HCT116 (cell line): ENCODE measurements around the gene C5orf34. TPM values are rescaled to one million over a fixed set of nuclear protein-coding genes. Genes with fewer than 3 reads are reported as not detected.
"Not testable (repeated sequence)": the region's sequence is repeated elsewhere in the genome, so short reads cannot be mapped to it uniquely, and the experiment has no call there.

Experiments
- ATAC-seq: fragments of 200-7000 bp; cut with Tn5 transposase; 2 replicates; pipeline ENCODE4 v1.9.1; 2020; ENCODE audit warnings: mild to moderate bottlenecking, moderate library complexity
- BruUV-seq: library from RNA; stranded (reverse); fragments of 400-500 nt; replicated peaks from 2 replicates; lab custom pipeline; 2021; lab: Mats Ljungman, UMichigan
- CTCF ChIA-PET: fragments of 300-600 bp; sonication (Branson Sonifier 250); formaldehyde crosslinking; loops from one replicate; lab custom pipeline; 2021; ENCODE audit warnings: antibody characterized with exemption; lab: Charles Lee
- POLR2A ChIA-PET: fragments of 300-600, 350-600 bp; sonication (Branson Sonifier 250); formaldehyde crosslinking; loops from one replicate; lab custom pipeline; 2021; ENCODE audit warnings: antibody characterized with exemption; lab: Charles Lee
- RAD21 ChIA-PET, 2 experiments: fragments of 300-600 bp; sonication (Branson Sonifier 250); formaldehyde crosslinking; loops; one replicate each; lab custom pipeline; 2023; ENCODE audit warnings: low total read pairs in 2 of 2; ENCODE audit not compliant: uncharacterized antibody in 2 of 2, unreplicated experiment in 2 of 2, low non-redundant PET in 1 of 2; lab: Charles Lee
- DNase-seq: peaks from one replicate; pipeline ENCODE4 v3.0.0-alpha.2; 2010; ENCODE audit warnings: low read depth, low spot score
- H2AFZ ChIP-seq: fragments of 200-600 bp; shearing (Covaris generic), sonication (generic); 2 replicates; pipeline ENCODE4 v1.6.1; 2017; ENCODE audit warnings: low read depth, mixed run types, mixed read lengths, antibody characterized with exemption, low read length; ENCODE audit not compliant: poor library complexity, severe bottlenecking
- H3K27ac ChIP-seq: 2 replicates; pipeline ENCODE4 v1.5.1; 2012; ENCODE audit warnings: low read depth, low read length
- H3K27me3 ChIP-seq: fragments of 200-600 bp; sonication (generic); 2 replicates; pipeline ENCODE4 v1.6.1; 2016; ENCODE audit warnings: mixed run types, low read length, mixed read lengths; ENCODE audit not compliant: insufficient read depth
- H3K36me3 ChIP-seq, 2 experiments: fragments of 200-500 bp in 1 of 2; fragments of 200-600 bp in 1 of 2; sonication (Bioruptor generic) in 1 of 2; sonication (generic) in 1 of 2; 2 replicates each; pipeline versions ENCODE4 v1.5.1 to v1.6.1; 2014 to 2016; ENCODE audit warnings: low read length in 2 of 2, inconsistent platforms in 1 of 2, mixed read lengths in 1 of 2, mixed run types in 1 of 2; ENCODE audit not compliant: insufficient read depth in 2 of 2, control insufficient read depth in 1 of 2
- H3K4me1 ChIP-seq, 2 experiments: fragments of 200-600 bp in 1 of 2; sonication (generic) in 1 of 2; 2 replicates each; pipeline versions ENCODE4 v1.5.1 to v1.6.1; 2012 to 2017; ENCODE audit warnings: low read length in 2 of 2, inconsistent platforms in 1 of 2, mild to moderate bottlenecking in 1 of 2, mixed read lengths in 1 of 2, mixed run types in 1 of 2, moderate library complexity in 1 of 2; ENCODE audit not compliant: insufficient read depth in 2 of 2, control insufficient read depth in 1 of 2
- H3K4me2 ChIP-seq: fragments of 200-600 bp; sonication (generic); 2 replicates; pipeline ENCODE4 v1.6.1; 2017; ENCODE audit warnings: mixed run types, low read length, mixed read lengths
- H3K4me3 ChIP-seq, 2 experiments: fragments of 200-600 bp in 1 of 2; sonication (generic) in 1 of 2; replicated peaks in 1 of 2; 2 replicates each; pipeline ENCODE4 v1.5.1; 2011 to 2016; ENCODE audit warnings: low read length in 2 of 2, control low read depth in 1 of 2, low read depth in 1 of 2, mild to moderate bottlenecking in 1 of 2, mixed read lengths in 1 of 2, mixed run types in 1 of 2
- H3K79me2 ChIP-seq: fragments of 200-600 bp; sonication (generic); 2 replicates; pipeline ENCODE4 v1.6.1; 2017; ENCODE audit warnings: mild to moderate bottlenecking, mixed run types, low read length, moderate library complexity, mixed read lengths; ENCODE audit not compliant: insufficient read depth
- H3K9ac ChIP-seq: fragments of 200-600 bp; sonication (generic); 2 replicates; pipeline ENCODE4 v1.6.1; 2016; ENCODE audit warnings: low read length, mixed read lengths
- H3K9me2 ChIP-seq: fragments of 200-600 bp; sonication (generic), shearing (Covaris generic); 2 replicates; pipeline ENCODE4 v1.6.1; 2017; ENCODE audit warnings: mixed run types, mild to moderate bottlenecking, moderate library complexity; ENCODE audit not compliant: insufficient read depth
- H3K9me3 ChIP-seq, 2 experiments: fragments of 200-500 bp in 1 of 2; fragments of 200-600 bp in 1 of 2; sonication (Bioruptor generic) in 1 of 2; sonication (generic) in 1 of 2; 2 replicates each; pipeline ENCODE4 v1.6.1; 2014 to 2017; ENCODE audit warnings: low read length in 2 of 2, mixed read lengths in 2 of 2, inconsistent platforms in 1 of 2, low read depth in 1 of 2, mild to moderate bottlenecking in 1 of 2, mixed run types in 1 of 2, moderate library complexity in 1 of 2; ENCODE audit not compliant: control insufficient read depth in 1 of 2, insufficient read depth in 1 of 2
- H4K20me1 ChIP-seq: fragments of 200-600 bp; sonication (generic), shearing (Covaris generic); 2 replicates; pipeline ENCODE4 v1.6.1; 2017; ENCODE audit warnings: mixed run types, mild to moderate bottlenecking, moderate library complexity; ENCODE audit not compliant: insufficient read depth
- CBX3 ChIP-seq: IDR thresholded peaks from 2 replicates; pipeline ENCODE4 v1.6.1; 2012; ENCODE audit warnings: low read depth
- CTCF ChIP-seq, 3 experiments: fragments of 200-600 bp in 1 of 3; sonication (generic) in 1 of 3; IDR thresholded peaks in 2 of 3; conservative IDR thresholded peaks in 1 of 3; 2 replicates each; pipeline ENCODE4 v1.5.1; 2012 to 2017; ENCODE audit warnings: low read depth in 2 of 3, low read length in 2 of 3, antibody characterized with exemption in 1 of 3, borderline replicate concordance in 1 of 3, control low read depth in 1 of 3, mild to moderate bottlenecking in 1 of 3, mixed read lengths in 1 of 3, mixed run types in 1 of 3, moderate library complexity in 1 of 3; ENCODE audit not compliant: insufficient read depth in 1 of 3
- EGR1 ChIP-seq: IDR thresholded peaks from 2 replicates; pipeline ENCODE4 v1.6.1; 2012; ENCODE audit warnings: low read depth
- EZH2 ChIP-seq: fragments of 200-600 bp; sonication (generic); IDR thresholded peaks from 2 replicates; pipeline ENCODE4 v1.6.1; 2017; ENCODE audit warnings: antibody characterized with exemption, mixed run types
- EZH2phosphoT487 ChIP-seq: fragments of 200-600 bp; IDR thresholded peaks from 2 replicates; pipeline ENCODE4 v1.6.1; 2018; ENCODE audit warnings: antibody characterized with exemption, borderline replicate concordance
- MAX ChIP-seq: IDR thresholded peaks from 2 replicates; pipeline ENCODE4 v1.6.1; 2012
- POLR2A ChIP-seq: IDR thresholded peaks from 2 replicates; pipeline ENCODE4 v1.7.0; 2011; ENCODE audit warnings: borderline replicate concordance; ENCODE audit not compliant: insufficient read depth, insufficient read length; ENCODE audit errors: extremely low read depth
- POLR2AphosphoS5 ChIP-seq: IDR thresholded peaks from 2 replicates; pipeline ENCODE4 v1.6.1; 2011; ENCODE audit warnings: mild to moderate bottlenecking, low read depth, low read length, moderate library complexity
- RAD21 ChIP-seq: IDR thresholded peaks from 2 replicates; pipeline ENCODE4 v1.6.1; 2012; ENCODE audit warnings: low read depth, mild to moderate bottlenecking
- SP1 ChIP-seq: IDR thresholded peaks from 2 replicates; pipeline ENCODE4 v1.6.1; 2012; ENCODE audit warnings: low read depth
- SRF ChIP-seq: IDR thresholded peaks from 2 replicates; pipeline ENCODE4 v1.6.1; 2012; ENCODE audit warnings: low read depth
- TCF7L2 ChIP-seq: IDR thresholded peaks from 2 replicates; pipeline ENCODE4 v1.7.0; 2011; ENCODE audit warnings: borderline replicate concordance, inconsistent platforms; ENCODE audit not compliant: insufficient read depth, insufficient read length; ENCODE audit errors: extremely low read depth
- ZFX ChIP-seq: fragments of 450-650 bp; IDR thresholded peaks from 2 replicates; pipeline ENCODE4 v1.6.1; 2017
- intact Hi-C: fragments of 100-400 bp; cut with micrococcal nuclease; formaldehyde crosslinking; loops from 2 replicates; pipeline ENCODE4 v1.10.0; 2022
- total RNA-seq: library from RNA; stranded (reverse); gene quantifications from one replicate; pipeline ENCODE4 v1.2.1, GENCODE V29; 2021; ENCODE audit not compliant: unreplicated experiment

The C5orf34 gene
- total RNA-seq, 1 experiment from 2014 or later = 4.8 TPM

GRCh38 chr5:43456556-43456955 is 58.4 kb downstream of the C5orf34 start:
- Histone ChIP-seq H3K79me2 (peaks cover 18% of the 10 kb centered on the region), H3K36me3 (peaks cover 0 to 9% of the 10 kb centered on the region in 2 experiments; a peak in 2 of 4 replicates), H3K4me1 (no peaks in the 10 kb centered on the region), H4K20me1 (no peaks in the 10 kb centered on the region), H3K9ac (no peak overlapping the region), H3K4me2 (no peak overlapping the region), H2AFZ (no peak overlapping the region), H3K9me3 (peaks cover 8 to 18% of the 10 kb centered on the region in 2 experiments; a peak in 2 of 4 replicates), H3K9me2 (no peaks in the 10 kb centered on the region), H3K27me3 (no peaks in the 10 kb centered on the region), H3K4me3 (no peak overlapping the region), H3K27ac (no peak overlapping the region)
- ChIA-PET RAD21 (no interaction called here), CTCF (no interaction called here), POLR2A (no interaction called here)
- no TSS peak for BruUV-seq
- ATAC-seq = no peak
- no peak for TF ChIP-seq POLR2A
- no peak for TF ChIP-seq CTCF (IDR thresholded peaks at IDR 0.05 in 2 of 3, conservative IDR thresholded peaks at IDR 0.05 in 1 of 3; ENCODE audit: borderline replicate concordance in 1 of 3, insufficient read depth in 1 of 3, low read depth in 2 of 3, low read length in 2 of 3)
- TF ChIP-seq MAX = no peak
- TF ChIP-seq CBX3 = no peak
- no peak for TF ChIP-seq SP1
- no peak for TF ChIP-seq RAD21
- TF ChIP-seq POLR2AphosphoS5 = no peak
- TF ChIP-seq EZH2phosphoT487 = no peak
- no peak for TF ChIP-seq SRF
- no peak for TF ChIP-seq TCF7L2
- TF ChIP-seq EZH2 = no peak
- no peak for TF ChIP-seq EGR1
- no peak for TF ChIP-seq ZFX
- DNase-seq = no peak
- intact Hi-C loops = no loop called here

- RAD21 ChIA-PET, BruUV-seq, H3K27ac ChIP-seq, DNase-seq, H3K9me3 ChIP-seq, H3K79me2 ChIP-seq, H3K27me3 ChIP-seq, H3K4me1 ChIP-seq, H3K9me2 ChIP-seq, POLR2A ChIA-PET, H3K36me3 ChIP-seq, H3K4me3 ChIP-seq, H3K4me2 ChIP-seq, ATAC-seq, H4K20me1 ChIP-seq, intact Hi-C loops, H3K9ac ChIP-seq, CTCF ChIA-PET, H2AFZ ChIP-seq: not testable (repeated sequence)
These were observed 73.4 kb downstream of the C5orf34 start for GRCh38 chr5:43441575-43441974.
